ENCODE results near the gene CCSER1. TPM values are rescaled to one million over a fixed set of nuclear protein-coding genes. Genes with fewer than 3 reads are reported as not detected.

Gene CCSER1
- total RNA-seq, 2 experiments from 2014 or later: not detected

DNA sequence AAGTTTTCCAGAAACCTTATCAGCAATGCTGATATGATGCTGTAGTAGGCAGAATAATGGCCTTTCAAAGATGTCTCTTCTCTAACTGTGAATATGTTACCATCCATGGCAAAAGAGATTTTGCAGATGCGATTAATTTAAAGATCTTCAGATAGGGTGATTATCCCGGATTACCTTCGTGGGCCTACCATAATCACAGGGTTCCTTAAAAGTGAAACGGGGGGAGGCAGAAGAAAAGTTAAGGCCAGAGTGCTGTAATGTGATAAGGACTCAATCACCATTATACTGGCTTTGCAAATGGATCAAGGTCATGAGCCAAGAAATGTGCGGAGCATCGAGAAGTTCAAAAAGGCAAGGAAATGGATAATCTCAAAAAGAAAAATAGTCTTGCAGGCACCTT, 459.6 kb downstream of the CCSER1 start:
- H4K20me1 ChIP-seq (ENCODE audit: insufficient read depth, low read length): no peaks in the 10 kb centered on the region
- no peaks in the 10 kb centered on the region for H3K36me3 ChIP-seq (ENCODE audit: insufficient read depth, low read length)
- no peak overlapping the region for H3K27ac ChIP-seq (ENCODE audit: low read depth, low read length, poor library complexity, severe bottlenecking)
- H3K4me1 ChIP-seq (ENCODE audit: insufficient read depth, low read length, poor library complexity, severe bottlenecking): no peaks in the 10 kb centered on the region
- H3K9me3 ChIP-seq (ENCODE audit: low read length): no peaks in the 10 kb centered on the region
- ChIA-PET POLR2A (no interaction called here), CTCF (ENCODE audit: unreplicated experiment) (no interaction called here)
- DNase-seq (ENCODE audit: low spot score): no peak
- no peak overlapping the region for H2AFZ ChIP-seq (ENCODE audit: low read length)
- no TSS peak for BruUV-seq (replicated peaks)
- no peak overlapping the region for H3K4me3 ChIP-seq (ENCODE audit: low read depth, low read length, poor library complexity, severe bottlenecking)
- no peak for TF ChIP-seq EZH2phosphoT487 (IDR thresholded peaks at IDR 0.05; ENCODE audit: borderline replicate concordance, low read depth, low read length)
- TF ChIP-seq, protein P1, sequence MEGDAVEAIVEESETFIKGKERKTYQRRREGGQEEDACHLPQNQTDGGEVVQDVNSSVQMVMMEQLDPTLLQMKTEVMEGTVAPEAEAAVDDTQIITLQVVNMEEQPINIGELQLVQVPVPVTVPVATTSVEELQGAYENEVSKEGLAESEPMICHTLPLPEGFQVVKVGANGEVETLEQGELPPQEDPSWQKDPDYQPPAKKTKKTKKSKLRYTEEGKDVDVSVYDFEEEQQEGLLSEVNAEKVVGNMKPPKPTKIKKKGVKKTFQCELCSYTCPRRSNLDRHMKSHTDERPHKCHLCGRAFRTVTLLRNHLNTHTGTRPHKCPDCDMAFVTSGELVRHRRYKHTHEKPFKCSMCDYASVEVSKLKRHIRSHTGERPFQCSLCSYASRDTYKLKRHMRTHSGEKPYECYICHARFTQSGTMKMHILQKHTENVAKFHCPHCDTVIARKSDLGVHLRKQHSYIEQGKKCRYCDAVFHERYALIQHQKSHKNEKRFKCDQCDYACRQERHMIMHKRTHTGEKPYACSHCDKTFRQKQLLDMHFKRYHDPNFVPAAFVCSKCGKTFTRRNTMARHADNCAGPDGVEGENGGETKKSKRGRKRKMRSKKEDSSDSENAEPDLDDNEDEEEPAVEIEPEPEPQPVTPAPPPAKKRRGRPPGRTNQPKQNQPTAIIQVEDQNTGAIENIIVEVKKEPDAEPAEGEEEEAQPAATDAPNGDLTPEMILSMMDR (conservative IDR thresholded peaks at IDR 0.05; ENCODE audit: low read length): no peak
- H3K4me2 ChIP-seq (ENCODE audit: low read length): no peak overlapping the region
- no peaks in the 10 kb centered on the region for H3K9me2 ChIP-seq (ENCODE audit: insufficient read depth, low read length)
- no peaks in the 10 kb centered on the region for H3K79me2 ChIP-seq (ENCODE audit: insufficient read depth, low read depth, low read length)
- intact Hi-C loops (cut with micrococcal nuclease; ENCODE audit: unreplicated experiment): no loop called here

DNA sequence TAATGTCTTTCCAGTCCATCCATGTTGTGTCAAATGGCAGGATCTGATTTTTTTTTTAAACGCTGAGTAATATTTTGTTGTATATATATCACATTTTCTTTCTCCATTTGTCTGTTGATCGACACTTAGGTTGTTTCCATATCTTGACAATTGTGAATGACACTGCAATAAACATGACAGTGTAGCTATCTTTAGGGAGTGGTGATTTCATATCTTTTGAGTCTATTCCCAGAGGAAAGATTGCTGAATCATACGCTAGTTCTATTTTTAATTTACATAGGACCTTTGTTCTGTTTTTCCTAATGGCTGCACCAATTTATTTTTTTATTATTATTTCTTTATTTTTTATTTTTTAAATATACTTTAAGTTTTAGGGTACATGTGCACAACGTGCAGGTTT, 470.7 kb downstream of the CCSER1 start:
- TF ChIP-seq, protein P1 (conservative IDR thresholded peaks at IDR 0.05; ENCODE audit: low read length): no peak
- no peak for TF ChIP-seq EZH2phosphoT487 (IDR thresholded peaks at IDR 0.05; ENCODE audit: borderline replicate concordance, low read depth, low read length)
- ChIA-PET CTCF (ENCODE audit: unreplicated experiment) (no interaction called here), POLR2A (no interaction called here)
- Histone ChIP-seq H3K79me2 (ENCODE audit: insufficient read depth, low read depth, low read length) (no peaks in the 10 kb centered on the region), H3K36me3 (ENCODE audit: insufficient read depth, low read length) (no peaks in the 10 kb centered on the region), H4K20me1 (ENCODE audit: insufficient read depth, low read length) (no peaks in the 10 kb centered on the region), H3K9me3 (ENCODE audit: low read length) (no peaks in the 10 kb centered on the region), H3K9me2 (ENCODE audit: insufficient read depth, low read length) (no peaks in the 10 kb centered on the region), H3K27ac (ENCODE audit: low read depth, low read length, poor library complexity, severe bottlenecking) (no peak overlapping the region), H3K4me3 (ENCODE audit: low read depth, low read length, poor library complexity, severe bottlenecking) (no peak overlapping the region), H3K4me1 (ENCODE audit: insufficient read depth, low read length, poor library complexity, severe bottlenecking) (no peaks in the 10 kb centered on the region), H3K4me2 (ENCODE audit: low read length) (no peak overlapping the region), H2AFZ (ENCODE audit: low read length) (no peak overlapping the region)
- intact Hi-C loops (cut with micrococcal nuclease; ENCODE audit: unreplicated experiment): no loop called here
- BruUV-seq (replicated peaks): no TSS peak
- DNase-seq (ENCODE audit: low spot score): no peak

DNA sequence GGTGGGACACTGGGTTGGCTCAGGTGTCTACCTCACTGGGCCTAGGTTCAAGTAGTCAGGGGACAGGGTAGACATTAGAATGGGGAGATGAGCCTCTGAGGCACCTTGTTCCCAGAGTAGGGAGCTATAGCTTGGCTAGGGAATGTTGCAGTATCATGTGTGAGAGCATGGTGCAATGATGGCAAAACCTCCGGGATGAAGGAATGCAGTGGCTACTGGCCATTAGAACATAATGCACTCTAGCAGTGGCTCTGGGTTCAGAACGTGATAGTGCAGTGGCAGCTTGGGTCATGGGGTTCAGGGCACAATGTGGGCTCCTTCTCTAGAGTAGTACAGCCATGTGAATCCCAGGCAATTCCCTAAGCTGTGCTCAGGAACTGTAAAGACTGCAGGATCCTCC, 471.5 kb downstream of the CCSER1 start:
- H2AFZ ChIP-seq (ENCODE audit: low read length): no peak overlapping the region
- H3K4me1 ChIP-seq (ENCODE audit: insufficient read depth, low read length, poor library complexity, severe bottlenecking): no peaks in the 10 kb centered on the region
- intact Hi-C loops (cut with micrococcal nuclease; ENCODE audit: unreplicated experiment): no loop called here
- TF ChIP-seq EZH2phosphoT487 (IDR thresholded peaks at IDR 0.05; ENCODE audit: borderline replicate concordance, low read depth, low read length): no peak
- TF ChIP-seq, protein P1 (conservative IDR thresholded peaks at IDR 0.05; ENCODE audit: low read length): no peak
- no peaks in the 10 kb centered on the region for H3K36me3 ChIP-seq (ENCODE audit: insufficient read depth, low read length)
- BruUV-seq (replicated peaks): no TSS peak
- POLR2A ChIA-PET: no interaction called here
- no peaks in the 10 kb centered on the region for H3K9me3 ChIP-seq (ENCODE audit: low read length)
- CTCF ChIA-PET (ENCODE audit: unreplicated experiment): no interaction called here
- H3K9me2 ChIP-seq (ENCODE audit: insufficient read depth, low read length): no peaks in the 10 kb centered on the region
- DNase-seq (ENCODE audit: low spot score): no peak
- H3K4me2 ChIP-seq (ENCODE audit: low read length): no peak overlapping the region
- no peak overlapping the region for H3K27ac ChIP-seq (ENCODE audit: low read depth, low read length, poor library complexity, severe bottlenecking)
- no peak overlapping the region for H3K4me3 ChIP-seq (ENCODE audit: low read depth, low read length, poor library complexity, severe bottlenecking)
- no peaks in the 10 kb centered on the region for H4K20me1 ChIP-seq (ENCODE audit: insufficient read depth, low read length)
- H3K79me2 ChIP-seq (ENCODE audit: insufficient read depth, low read depth, low read length): no peaks in the 10 kb centered on the region
